SK-N-DZ (cell line): Measurements from ENCODE around the gene CHST15.

Experiments
- DNase-seq: peaks from one replicate; pipeline ENCODE4 v3.0.0-alpha.2; 2015; ENCODE audit warnings: low spot score

Gene CHST15

GRCh38 chr10:123999261-123999660 lies 94.1 kb downstream of the CHST15 start:
- no peak for DNase-seq

DNA sequence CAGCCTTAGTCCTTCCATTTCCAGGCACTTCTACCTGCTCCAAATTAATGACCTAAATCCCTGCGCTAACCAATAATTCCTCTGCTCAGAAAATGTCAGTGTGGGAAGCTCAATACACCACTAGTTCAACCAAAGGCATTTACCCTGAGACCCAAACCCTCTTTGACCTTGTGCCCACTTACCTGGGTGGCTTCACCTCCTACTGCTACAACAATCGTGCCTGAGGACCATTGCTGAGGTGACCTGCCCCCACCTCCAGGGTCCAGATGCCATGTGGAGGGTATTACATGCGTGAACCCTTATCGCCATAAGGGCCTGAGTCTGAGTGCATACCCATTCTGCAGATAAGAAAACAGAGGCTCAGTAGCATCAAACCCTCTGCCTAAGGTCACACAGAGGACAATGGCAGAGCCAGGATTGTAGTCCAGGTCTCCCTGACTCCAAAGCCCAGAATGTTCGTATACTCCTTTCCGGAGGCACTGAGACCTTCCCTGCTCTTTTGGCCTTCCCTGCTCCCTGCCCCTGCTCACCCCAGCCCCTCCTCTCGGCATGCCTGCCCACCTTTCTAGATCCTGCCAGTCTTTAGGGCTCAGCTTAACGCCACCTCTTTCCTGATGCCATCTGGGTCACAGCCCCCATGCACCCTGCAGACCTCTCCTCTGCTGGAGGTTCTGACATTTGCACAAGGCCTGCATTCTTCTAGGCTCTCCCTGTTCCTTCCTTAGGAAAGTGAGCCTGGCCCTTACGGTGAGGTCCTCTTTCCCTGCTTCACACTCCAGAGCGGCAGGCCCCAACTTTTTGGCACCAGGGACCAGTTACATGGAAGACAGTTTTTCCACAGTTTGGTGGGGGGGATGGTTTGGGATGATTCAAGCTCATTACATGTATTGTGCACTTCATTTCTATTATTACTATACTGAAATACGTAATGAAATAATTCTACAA lies 94.9 kb downstream of the CHST15 start:
- DNase-seq, result no peak

DNA sequence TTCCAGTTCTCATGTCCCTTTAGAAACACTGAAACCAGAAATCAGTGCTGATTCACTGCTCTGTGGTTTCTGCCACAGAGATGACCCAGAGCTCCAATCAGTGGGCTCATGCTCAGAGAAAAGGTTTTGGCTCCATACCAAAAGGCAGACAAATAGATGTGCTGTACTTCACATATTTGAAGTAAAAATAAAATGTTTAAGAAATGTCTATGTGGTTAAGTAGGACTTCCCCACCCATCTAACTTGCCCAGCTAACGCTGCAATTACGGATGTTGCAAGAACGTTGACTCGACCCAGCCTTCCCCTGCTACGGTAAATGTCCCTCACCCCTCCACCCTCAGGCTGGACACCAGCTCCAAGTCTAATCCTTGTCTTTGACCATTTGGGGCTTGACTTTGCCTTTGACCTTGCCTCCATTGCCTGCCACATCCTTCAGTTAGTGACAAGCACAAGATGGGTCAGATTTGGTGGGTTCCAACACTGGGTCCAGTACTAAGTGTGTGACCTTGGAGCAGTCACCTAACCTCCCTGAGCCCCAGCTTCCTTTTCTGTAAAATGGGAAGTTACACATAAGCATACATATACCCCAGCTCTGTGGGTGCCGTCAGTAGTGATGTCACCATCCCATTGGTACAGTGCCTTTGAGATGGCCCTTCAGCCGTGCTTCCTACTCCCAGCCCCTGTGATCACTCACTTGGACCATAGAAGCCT lies 95.8 kb downstream of the CHST15 start:
- no peak for DNase-seq

GRCh38 chr10:123997013-123997412 lies 96.4 kb downstream of the CHST15 start:
- DNase-seq, result no peak

DNA sequence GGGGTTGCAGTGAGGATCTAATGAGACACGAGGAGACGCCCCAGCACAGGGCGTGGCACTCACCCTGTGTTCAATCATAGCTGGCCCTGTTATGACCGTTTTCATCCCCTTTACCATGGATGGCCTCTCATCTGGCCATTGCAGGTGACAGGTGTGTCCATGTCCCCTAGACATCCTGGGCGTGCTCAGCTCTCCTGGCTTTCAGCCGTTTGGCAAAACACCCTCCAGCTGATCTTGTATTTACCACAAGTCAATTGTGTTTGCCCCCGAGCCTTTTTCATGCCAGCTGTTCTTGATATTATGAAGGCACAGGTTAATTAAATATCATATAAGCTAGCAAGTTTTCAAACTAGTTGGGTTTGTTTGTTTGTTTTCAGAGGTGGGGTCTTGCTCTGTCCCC lies 97.1 kb downstream of the CHST15 start:
- DNase-seq, result no peak

DNA sequence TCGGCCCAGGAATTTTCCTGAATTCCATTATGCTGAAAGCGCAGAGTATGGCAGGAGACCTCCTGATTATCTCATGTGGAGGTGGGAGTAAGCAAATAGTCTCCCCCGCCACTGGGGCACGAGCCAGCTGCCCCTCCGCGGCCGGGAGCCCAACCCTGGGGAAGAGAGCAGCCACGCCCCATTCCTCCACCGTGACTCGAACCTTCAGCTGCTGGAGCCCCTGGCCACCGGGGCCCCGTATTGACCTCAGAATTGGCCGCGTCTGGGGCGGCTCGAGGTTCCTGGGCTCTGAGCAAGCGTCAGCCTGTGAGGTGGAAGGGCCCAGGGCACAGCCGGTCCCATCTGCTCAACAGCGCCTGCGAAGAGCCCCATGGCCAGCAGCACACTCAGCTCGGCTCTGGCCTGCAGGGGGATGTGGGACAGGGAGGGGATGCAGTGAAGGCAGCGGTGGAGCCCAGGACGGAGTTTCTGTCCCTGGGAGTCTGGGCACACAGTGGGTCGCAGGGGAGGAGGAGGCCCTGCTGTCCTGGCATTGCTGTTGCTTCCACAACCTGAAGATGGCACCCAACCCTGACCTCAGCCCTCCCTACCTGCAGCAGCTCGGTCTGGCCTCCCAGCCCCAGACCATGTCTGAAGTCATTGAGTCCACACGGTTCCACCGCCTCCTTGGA lies 97.8 kb downstream of the CHST15 start:
- DNase-seq, result peak; percentile 58

GRCh38 chr10:123995082-123995460 lies 98.3 kb downstream of the CHST15 start:
- no peak for DNase-seq

DNA sequence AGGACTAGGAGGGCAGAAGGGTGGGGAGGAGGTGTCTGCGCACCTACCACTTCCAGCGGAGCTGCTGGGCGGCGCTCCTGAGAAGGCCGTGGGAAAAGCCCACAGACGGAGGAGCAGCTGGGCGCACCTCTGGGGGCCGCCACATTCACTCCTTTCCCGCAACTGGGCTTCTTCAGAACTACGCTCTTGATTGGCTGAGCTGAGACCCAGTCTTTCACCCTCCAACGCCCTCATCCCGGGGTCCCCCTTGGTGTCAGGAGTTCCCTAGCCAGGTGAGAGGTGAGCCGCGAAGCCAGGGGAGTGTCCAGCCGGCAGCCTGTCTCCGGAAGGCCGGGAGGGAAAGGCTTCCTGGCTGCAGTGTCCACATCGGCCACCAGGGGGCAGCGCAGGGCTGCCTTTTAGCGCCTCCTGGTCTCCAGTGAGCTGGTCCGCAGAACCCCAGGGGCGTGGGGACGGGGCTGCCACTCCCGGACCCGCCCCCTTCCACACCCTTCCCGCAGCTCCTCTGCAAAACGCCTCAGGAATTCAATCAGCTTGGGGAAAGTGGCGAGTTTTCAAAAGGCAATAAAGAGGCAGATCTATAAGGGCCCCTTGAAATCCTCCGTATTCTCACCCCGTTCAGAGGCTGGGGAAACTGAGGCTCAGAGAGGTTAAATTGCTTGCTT lies 98.8 kb downstream of the CHST15 start:
- DNase-seq, result peak; percentile 78

GRCh38 chr10:123993534-123994416 lies 99.6 kb downstream of the CHST15 start:
- no peak for DNase-seq

DNA sequence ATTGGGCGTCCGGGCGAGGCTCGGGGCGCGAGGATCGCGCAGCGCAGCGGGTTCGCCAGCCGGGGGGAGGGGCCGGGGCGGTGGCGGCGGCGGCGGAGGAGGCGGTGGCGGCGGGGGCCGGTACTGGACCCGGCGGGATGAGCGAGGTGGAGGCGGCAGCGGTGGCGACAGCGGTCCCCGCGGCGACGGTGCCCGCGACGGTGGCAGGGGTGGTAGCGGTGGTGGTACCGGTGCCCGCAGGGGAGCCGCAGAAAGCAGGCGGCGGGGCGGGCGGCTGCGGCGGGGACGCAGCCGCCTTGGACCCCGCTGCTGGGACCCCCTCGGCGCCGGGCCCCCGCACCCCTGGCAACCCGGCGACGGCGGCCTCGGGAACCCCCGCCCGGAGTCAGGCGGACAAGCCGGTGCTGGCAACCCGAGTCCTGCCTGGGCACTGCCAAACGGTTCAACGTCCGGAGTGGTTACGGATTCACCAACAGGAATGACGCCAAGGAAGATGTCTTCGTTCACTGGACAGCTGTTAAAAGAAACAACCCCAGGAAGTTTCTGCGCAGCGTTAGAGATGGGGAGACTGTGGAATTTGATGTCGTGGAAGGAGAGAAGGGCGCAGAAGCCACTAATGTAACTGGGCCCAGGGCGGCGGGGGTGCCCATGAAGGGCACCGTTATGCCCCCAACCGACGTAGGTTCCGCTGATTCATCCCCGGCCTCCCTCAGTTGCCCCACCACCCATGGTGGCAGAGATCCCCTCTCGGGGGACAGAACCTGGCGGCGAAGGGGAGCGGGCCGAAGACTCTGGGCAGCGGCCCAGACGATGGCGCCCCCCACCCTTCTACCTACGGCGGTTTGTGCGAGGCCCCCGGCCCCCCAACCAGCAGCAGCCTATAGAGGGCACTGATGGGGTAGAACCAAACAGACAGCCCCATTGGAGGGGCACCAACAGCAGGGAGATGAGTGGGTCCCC lies 101.5 kb downstream of the CHST15 start:
- DNase-seq, result no peak

- no peak for DNase-seq
Measured at GRCh38 chr10:123990889-123991288, 102.5 kb downstream of the CHST15 start.

GRCh38 chr10:123988694-123989093 lies 104.7 kb downstream of the CHST15 start:
- DNase-seq, result no peak

GRCh38 chr10:123986736-123987135 lies 106.7 kb downstream of the CHST15 start:
- DNase-seq, result no peak

DNA sequence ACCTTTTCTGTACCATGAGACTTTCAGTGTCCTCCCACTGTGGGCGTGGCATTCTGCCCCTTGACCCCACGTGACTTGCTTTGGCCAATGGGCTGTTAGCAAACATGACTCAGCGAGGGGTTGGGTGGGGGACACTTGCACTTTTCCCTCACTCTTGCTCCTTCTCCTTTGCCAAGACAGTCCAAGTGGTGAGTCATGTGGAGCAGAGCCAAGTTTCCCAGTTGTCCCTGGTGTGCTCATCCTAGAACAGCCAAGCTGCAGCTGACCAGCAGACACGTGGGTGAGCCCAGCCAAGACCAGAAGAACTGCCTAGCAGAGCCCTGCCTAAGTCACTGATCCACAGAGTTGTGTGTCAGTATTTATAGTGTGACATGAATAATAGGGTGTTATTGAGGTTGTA lies 119.0 kb downstream of the CHST15 start:
- DNase-seq, result no peak

DNA sequence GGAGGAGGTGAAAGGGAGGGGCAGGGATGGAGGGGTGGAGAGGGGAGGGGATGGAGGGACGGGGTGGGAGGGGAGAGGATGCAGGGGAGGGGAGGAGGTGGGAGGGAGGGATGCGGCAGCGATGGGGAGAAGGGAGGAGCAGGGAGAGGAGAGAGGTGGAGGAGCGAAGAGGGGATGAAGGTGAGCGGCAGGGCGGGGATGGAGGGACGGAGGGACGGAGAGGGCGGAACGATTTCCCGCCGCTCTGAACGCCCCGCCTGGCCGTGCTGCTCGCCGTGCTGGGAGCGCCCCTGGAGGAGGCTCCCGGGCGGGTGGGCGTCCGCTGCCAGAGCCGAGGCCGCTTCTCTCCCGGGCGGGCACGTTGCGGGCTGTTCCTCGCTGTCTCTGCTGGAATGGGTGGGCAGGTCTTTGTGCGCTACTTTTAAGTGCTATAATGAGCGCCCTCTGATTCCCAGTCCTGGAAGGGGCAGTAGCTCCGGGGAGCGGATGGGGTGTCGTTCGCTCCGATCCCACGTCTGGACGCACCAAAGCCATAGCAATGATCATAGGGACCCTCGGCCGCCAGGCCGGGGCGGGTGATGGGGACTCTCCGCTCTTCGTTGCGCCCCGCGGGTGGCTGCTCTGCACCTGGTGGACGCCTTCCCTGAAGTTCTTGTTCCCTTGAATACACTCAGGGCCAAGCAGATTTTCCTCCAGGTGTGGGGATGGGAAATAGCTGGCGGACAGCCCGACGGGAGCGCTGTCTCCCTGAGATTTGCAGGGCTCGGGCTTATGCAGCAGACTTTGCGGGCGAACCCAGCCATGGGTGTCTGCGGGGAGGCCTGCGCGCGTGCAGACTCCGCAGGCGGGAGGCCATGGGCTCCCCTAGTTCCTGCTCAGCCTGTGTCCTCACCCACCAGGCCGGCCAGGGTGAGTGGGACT lies 120.7 kb downstream of the CHST15 start:
- DNase-seq, result no peak

- DNase-seq, result no peak
Measured at GRCh38 chr10:123970927-123971286, 122.5 kb downstream of the CHST15 start.

- no peak for DNase-seq
Measured at GRCh38 chr10:123970207-123970926, 123.0 kb downstream of the CHST15 start.
